Fibroblast of lung (primary cell): ENCODE results near the gene KIAA0319L.

Experiments used
- CTCF ChIP-seq, 2 donors: IDR thresholded peaks in 1 of 2; conservative IDR thresholded peaks in 1 of 2; 1 replicate in 1 of 2; 2 replicates in 1 of 2; pipeline ENCODE4 v1.5.1; 2011 to 2012; ENCODE audit warnings: low read length in 2 of 2, control low read depth in 1 of 2, inconsistent platforms in 1 of 2, low read depth in 1 of 2, mild to moderate bottlenecking in 1 of 2
- EZH2 ChIP-seq: IDR thresholded peaks from 2 replicates; pipeline ENCODE4 v1.5.1; 2012; ENCODE audit warnings: low read length, control low read depth, mild to moderate bottlenecking; ENCODE audit errors: missing control alignments

- no peak for TF ChIP-seq EZH2
- TF ChIP-seq CTCF (conservative IDR thresholded peaks at IDR 0.05 in 1 of 2, IDR thresholded peaks at IDR 0.05 in 1 of 2; ENCODE audit: low read depth in 1 of 2, low read length in 2 of 2), result no peak
These were observed 3.4 kb downstream of the KIAA0319L start for GRCh38 chr1:35553851-35554250.
